Stomach smooth muscle (tissue), 2 donors: ENCODE data around the gene PCNX2.

Experiments used
- H3K27ac ChIP-seq: one replicate; pipeline ENCODE4 v1.7.0; 2013; ENCODE audit warnings: mild to moderate bottlenecking, low read length, inconsistent platforms
- H3K27me3 ChIP-seq, 2 donors: one replicate each; pipeline ENCODE4 v1.7.0; 2013; ENCODE audit warnings: low read length in 2 of 2; ENCODE audit not compliant: insufficient read depth in 2 of 2, control insufficient read depth in 1 of 2
- H3K36me3 ChIP-seq, 2 donors: one replicate each; pipeline ENCODE4 v1.7.0; 2013; ENCODE audit warnings: low read length in 2 of 2; ENCODE audit not compliant: control insufficient read depth in 2 of 2, insufficient read depth in 2 of 2
- H3K4me1 ChIP-seq: one replicate; pipeline ENCODE4 v1.7.0; 2013; ENCODE audit warnings: low read length; ENCODE audit not compliant: control insufficient read depth, insufficient read depth
- H3K4me3 ChIP-seq, 2 donors: one replicate each; pipeline ENCODE4 v1.7.0; 2013; ENCODE audit warnings: low read length in 2 of 2
- H3K9ac ChIP-seq, 2 donors: one replicate each; pipeline ENCODE4 v1.7.0; 2013; ENCODE audit warnings: low read length in 2 of 2, mild to moderate bottlenecking in 1 of 2
- H3K9me3 ChIP-seq, 2 donors: one replicate each; pipeline ENCODE4 v1.7.0; 2013; ENCODE audit warnings: low read length in 2 of 2; ENCODE audit not compliant: control insufficient read depth in 2 of 2
- donor health status: healthy.
- donor health status: Pancreatic carcinoma.

Gene PCNX2

GRCh38 chr1:233107130-233107660 is 188.3 kb downstream of the PCNX2 start:
- H3K9me3 ChIP-seq: no peaks in the 10 kb centered on the region
- no peaks in the 10 kb centered on the region for H3K27me3 ChIP-seq
- H3K36me3 ChIP-seq: no peaks in the 10 kb centered on the region
- no peaks in the 10 kb centered on the region for H3K4me1 ChIP-seq
- H3K9ac ChIP-seq: no peak overlapping the region
- H3K27ac ChIP-seq: no peak overlapping the region
- no peak overlapping the region for H3K4me3 ChIP-seq

DNA sequence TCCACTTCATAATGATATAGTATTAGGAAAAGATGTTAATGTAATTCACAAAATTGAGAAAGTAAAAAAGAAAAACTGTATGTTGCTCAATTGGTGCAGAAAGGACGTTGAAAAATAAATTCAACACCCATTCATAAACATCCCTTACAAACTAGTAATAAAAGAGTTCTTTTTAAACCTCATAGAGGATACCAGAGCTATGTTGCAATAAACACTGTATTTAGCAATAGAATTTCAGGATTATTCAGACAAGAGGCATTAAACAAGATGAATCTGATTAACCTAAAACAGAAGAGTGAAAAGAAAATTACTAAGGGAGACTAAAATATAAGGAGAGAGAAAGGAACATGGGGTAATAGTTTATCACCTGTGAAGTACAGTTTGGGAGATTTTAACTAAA is 190.3 kb downstream of the PCNX2 start:
- Histone ChIP-seq H3K27ac (no peak overlapping the region), H3K4me1 (no peaks in the 10 kb centered on the region), H3K4me3 (no peak overlapping the region), H3K27me3 (no peaks in the 10 kb centered on the region), H3K9ac (no peak overlapping the region), H3K9me3 (no peaks in the 10 kb centered on the region), H3K36me3 (no peaks in the 10 kb centered on the region)

DNA sequence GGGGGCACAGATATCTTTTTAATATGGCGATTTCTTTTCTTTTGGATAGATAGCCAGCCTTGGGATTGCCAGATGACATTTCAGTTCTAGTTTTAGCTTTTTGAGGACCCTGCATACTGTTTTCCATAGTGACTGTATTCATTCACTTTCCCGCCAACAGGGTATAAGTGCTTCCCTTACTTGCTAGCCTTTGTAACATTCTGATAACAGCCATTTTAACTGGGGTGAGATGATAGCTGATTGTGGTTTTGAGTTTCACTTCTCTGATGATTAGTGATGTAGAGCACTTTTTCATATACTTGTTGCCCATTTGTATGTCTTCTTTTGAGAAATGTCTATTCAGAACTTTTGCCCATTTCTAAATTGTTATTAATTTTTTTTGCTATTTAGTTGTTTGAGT is 193.2 kb downstream of the PCNX2 start:
- Histone ChIP-seq H3K36me3 (no peaks in the 10 kb centered on the region), H3K4me3 (no peak overlapping the region), H3K4me1 (no peaks in the 10 kb centered on the region), H3K27me3 (no peaks in the 10 kb centered on the region), H3K27ac (no peak overlapping the region), H3K9me3 (no peaks in the 10 kb centered on the region), H3K9ac (no peak overlapping the region)

- no peak overlapping the region for H3K27ac ChIP-seq
- H3K27me3 ChIP-seq: no peaks in the 10 kb centered on the region
These were observed 197.5 kb downstream of the PCNX2 start for GRCh38 chr1:233097959-233098580.

GRCh38 chr1:233097546-233097945 is 198.0 kb downstream of the PCNX2 start:
- H3K27me3 ChIP-seq: no peaks in the 10 kb centered on the region
- H3K4me3 ChIP-seq: no peak overlapping the region
- no peak overlapping the region for H3K9ac ChIP-seq
- H3K4me1 ChIP-seq: no peaks in the 10 kb centered on the region
- H3K36me3 ChIP-seq: no peaks in the 10 kb centered on the region
- no peak overlapping the region for H3K27ac ChIP-seq
- no peaks in the 10 kb centered on the region for H3K9me3 ChIP-seq

More at GRCh38 chr1:233097959-233098580, 197.5 kb downstream of the PCNX2 start:
- Histone ChIP-seq H3K4me3 (no peak overlapping the region), H3K36me3 (no peaks in the 10 kb centered on the region), H3K4me1 (no peaks in the 10 kb centered on the region), H3K9me3 (no peaks in the 10 kb centered on the region), H3K9ac (no peak overlapping the region)

- Histone ChIP-seq H3K9ac (no peak overlapping the region), H3K9me3 (no peaks in the 10 kb centered on the region), H3K27ac (no peak overlapping the region), H3K4me3 (no peak overlapping the region), H3K36me3 (no peaks in the 10 kb centered on the region), H3K4me1 (no peaks in the 10 kb centered on the region), H3K27me3 (no peaks in the 10 kb centered on the region)
These were observed 200.8 kb downstream of the PCNX2 start for GRCh38 chr1:233094691-233095090.

- Histone ChIP-seq H3K4me3 (no peak overlapping the region), H3K27me3 (no peaks in the 10 kb centered on the region), H3K4me1 (no peaks in the 10 kb centered on the region), H3K9ac (no peak overlapping the region), H3K9me3 (no peaks in the 10 kb centered on the region), H3K27ac (no peak overlapping the region), H3K36me3 (no peaks in the 10 kb centered on the region)
These were observed 201.3 kb downstream of the PCNX2 start for GRCh38 chr1:233094269-233094668.

DNA sequence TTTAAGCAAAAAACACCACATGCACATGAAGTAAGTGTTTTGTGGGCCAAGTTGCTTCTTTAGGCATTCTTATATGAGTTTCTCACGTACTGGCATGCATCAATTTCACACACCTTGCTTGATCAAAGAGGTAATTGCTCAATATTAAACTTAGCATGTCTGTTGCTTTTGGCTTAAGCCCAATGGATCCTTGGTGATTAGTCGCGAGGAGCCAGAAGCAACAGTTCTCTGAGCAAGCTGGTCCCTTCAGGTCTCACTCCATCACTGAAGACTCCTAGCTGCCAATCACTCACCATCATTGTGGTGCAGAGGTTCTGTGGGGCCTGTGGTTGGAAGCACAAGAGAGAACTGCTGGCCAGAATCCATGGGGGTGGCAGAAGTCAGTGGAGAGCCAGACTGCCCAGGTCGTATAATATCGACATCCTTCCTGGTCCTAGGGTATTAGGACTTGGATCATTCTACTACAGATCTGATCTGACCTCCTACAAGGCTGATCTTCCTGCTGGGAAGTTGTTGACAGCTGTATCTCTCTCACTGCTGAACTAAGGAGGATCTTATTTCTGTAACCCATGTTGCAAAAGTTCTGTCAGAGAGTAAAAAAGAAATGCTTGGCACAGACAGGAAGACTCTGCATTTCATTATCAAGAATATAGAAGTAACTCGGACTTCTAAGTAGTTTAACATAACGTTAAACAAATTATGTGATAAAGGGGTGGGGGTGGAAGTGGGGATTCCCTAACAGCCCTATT is 204.6 kb downstream of the PCNX2 start:
- Histone ChIP-seq H3K4me3 (no peak overlapping the region), H3K36me3 (no peaks in the 10 kb centered on the region), H3K4me1 (no peaks in the 10 kb centered on the region), H3K27ac (no peak overlapping the region), H3K9ac (no peak overlapping the region), H3K27me3 (no peaks in the 10 kb centered on the region), H3K9me3 (no peaks in the 10 kb centered on the region)

GRCh38 chr1:233089251-233089650 is 206.3 kb downstream of the PCNX2 start:
- Histone ChIP-seq H3K4me3 (no peak overlapping the region), H3K27me3 (no peaks in the 10 kb centered on the region), H3K9me3 (no peaks in the 10 kb centered on the region), H3K27ac (no peak overlapping the region), H3K36me3 (no peaks in the 10 kb centered on the region), H3K9ac (no peak overlapping the region), H3K4me1 (no peaks in the 10 kb centered on the region)

DNA sequence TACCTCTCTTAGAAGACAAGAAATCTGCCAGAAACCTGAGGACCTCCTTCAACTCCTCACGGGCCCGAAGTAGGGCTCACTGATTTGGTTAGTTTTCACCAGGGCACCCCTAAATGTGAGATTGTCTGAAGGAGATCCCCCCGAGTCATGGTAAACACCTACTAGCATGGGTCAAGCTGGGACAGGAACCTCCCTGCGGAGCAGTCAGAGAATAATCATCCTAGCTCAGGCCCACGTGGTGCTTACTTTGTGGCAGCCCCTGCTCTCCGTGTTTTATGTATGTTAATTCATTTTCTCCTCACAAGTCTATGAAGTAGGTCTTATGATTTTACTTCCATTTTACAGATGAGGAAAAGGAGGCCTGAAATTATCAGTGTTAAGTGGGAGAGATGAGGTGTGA is 206.9 kb downstream of the PCNX2 start:
- no peaks in the 10 kb centered on the region for H3K36me3 ChIP-seq
- no peaks in the 10 kb centered on the region for H3K4me1 ChIP-seq
- no peaks in the 10 kb centered on the region for H3K9me3 ChIP-seq
- no peak overlapping the region for H3K27ac ChIP-seq
- no peaks in the 10 kb centered on the region for H3K27me3 ChIP-seq
- H3K9ac ChIP-seq: no peak overlapping the region
- no peak overlapping the region for H3K4me3 ChIP-seq
